RPMI8226 (cell line): ENCODE data around the gene FADS1.
A peak's percentile ranks its signal among the peaks of the same experiment; 100 is the strongest.

Experiments used
- DNase-seq: peaks from one replicate; pipeline ENCODE4 v3.0.0-alpha.2; 2015

Gene FADS1

DNA sequence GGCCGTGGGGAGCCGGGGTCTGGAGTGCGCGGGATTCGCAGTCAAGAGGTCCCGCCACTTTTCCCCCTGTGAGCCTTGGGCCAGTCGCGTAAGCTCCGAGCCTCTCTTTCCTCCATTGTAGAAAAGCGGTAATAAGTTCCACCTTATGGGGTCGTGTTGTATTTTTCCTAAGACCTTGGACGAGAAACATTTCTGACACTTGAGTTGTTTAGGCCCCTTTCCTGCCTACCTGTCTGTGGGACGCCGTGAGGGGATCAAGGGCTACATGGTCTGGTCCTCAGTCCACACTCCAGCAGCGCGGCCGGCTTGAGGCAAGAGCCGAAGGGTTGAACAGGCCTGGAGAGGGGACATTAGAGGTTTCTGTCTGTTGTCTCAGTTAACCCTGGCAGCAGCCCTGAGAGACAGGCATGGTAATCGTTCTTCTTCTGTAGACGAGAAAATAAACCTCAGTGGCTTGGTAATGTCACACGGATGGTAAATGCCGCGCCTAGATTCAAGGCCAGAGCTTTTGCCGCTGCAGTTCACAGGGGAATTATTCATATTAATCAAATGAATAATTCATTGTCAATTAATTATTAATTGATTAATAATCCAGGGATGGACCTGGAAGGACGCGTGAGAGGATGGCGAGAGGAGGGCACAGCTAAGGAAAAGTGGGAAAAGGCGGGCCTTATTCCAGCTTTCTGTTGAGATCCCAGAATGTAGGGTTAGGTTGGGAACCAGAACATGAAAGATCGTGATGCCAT lies 23.5 kb downstream of the FADS1 start:
- DNase-seq = peak; percentile 41

- DNase-seq = peak; percentile 97
These were observed 24.3 kb downstream of the FADS1 start, which contains the start of the genes FEN1 and TMEM258 for GRCh38 chr11:61792310-61793082. Gene FEN1, plus strand, starts transcription at chr11:61792911. Its CDS starts 2,451 bp downstream, at chr11:61795362. Gene TMEM258, minus strand, starts transcription at chr11:61792599. Its CDS starts 41 bp downstream, at chr11:61792558.

DNA sequence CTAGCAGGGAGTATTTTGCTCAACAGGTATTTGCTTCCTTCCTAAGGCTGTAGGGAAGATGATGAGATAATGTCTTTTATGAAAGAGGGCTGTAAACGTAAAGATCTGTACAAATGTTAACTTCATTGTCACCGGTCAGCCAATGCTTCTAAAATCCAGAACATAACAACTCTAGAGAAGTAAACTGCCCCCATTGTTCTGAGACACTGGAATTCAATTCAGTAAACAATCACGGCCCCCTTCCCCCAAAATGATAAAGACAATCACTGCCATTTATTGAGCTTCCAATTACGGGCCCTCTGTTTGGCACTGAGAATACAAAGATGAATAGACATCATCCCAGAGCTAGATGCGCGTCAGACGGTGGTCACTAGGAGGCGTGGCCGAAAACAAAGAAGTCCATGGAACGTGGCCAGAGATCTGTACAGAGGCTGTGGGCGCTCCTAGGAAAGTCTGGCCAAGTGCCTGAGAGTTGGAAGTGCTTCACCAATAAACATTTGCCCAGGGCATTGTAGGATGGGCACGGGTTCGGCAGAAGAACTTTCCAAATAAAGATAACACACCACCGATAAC lies 25.0 kb downstream of the FADS1 start:
- DNase-seq = peak; percentile 85

- DNase-seq = peak; percentile 62
These were observed 28.8 kb downstream of the FADS1 start for GRCh38 chr11:61787928-61788491.

GRCh38 chr11:61785837-61786402 lies 30.9 kb downstream of the FADS1 start:
- no peak for DNase-seq

DNA sequence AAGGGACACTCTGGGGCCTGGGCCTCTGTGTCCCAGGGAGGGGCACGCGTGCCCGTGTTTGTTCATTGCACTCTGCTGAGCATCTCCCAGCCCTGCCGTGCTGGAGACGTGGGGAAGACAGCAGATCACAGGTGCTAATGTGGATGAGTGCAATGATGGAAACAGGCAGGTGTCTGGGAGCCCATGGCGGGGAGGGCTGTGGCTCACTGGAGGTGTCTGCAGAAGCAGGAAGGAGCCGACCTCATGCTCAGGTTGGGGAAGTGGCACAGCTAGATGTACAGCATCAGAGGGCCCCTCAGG lies 32.3 kb downstream of the FADS1 start:
- DNase-seq = no peak

GRCh38 chr11:61783717-61784505 lies 32.9 kb downstream of the FADS1 start:
- DNase-seq = no peak

GRCh38 chr11:61782841-61783240 lies 34.0 kb downstream of the FADS1 start:
- no peak for DNase-seq

- no peak for DNase-seq
These were observed 34.5 kb downstream of the FADS1 start for GRCh38 chr11:61782299-61782698.

DNA sequence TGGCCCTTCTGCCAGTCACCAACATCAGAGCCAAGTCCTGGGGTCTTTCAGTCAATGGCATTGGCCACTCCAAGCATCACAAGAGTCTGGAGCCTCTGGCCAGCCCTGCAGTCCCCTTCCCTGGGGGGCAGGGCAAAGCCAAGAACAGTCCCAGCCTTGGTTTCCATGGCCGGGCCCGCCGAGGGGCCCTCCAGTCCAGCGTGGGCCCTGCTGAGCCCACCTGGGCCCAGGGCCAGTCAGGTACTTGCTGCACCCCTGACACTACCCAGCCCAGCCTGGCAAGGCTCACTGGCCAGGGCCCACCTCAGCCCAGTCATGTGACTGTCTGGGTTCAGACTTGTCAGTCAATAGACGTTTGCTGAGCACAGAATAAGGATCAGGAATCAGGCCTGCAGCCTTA lies 35.2 kb downstream of the FADS1 start:
- no peak for DNase-seq

DNA sequence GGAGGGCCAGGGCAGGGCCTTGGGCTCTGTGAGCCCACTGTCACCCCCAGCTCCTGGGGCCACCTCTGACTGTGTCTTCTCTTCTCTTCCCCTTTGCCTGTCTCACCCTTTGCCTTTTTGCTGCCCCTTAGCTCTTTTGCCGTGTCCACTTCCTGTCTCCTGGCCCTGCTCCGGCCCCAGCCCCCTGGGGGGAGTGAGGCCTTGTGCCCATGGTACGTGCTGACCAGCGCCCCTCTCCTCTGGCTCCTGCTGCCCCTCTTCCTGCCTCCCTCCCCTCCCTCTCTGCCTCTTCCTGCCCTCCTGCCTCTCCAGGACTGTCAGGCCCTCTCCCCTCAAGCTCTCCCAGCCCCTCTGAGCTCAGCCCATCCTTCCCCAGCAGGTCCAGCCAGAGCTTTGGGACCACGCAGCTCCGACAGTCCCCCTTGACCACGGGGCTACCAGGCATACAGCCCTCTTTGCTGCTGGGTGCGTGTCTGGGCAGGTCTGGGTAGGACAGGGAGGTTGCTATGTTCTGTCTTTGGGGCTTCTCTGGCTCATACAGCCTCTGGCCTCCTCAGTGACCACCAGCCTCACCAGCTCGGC lies 36.1 kb downstream of the FADS1 start:
- no peak for DNase-seq

GRCh38 chr11:61779666-61780525 lies 36.9 kb downstream of the FADS1 start:
- DNase-seq = no peak

DNA sequence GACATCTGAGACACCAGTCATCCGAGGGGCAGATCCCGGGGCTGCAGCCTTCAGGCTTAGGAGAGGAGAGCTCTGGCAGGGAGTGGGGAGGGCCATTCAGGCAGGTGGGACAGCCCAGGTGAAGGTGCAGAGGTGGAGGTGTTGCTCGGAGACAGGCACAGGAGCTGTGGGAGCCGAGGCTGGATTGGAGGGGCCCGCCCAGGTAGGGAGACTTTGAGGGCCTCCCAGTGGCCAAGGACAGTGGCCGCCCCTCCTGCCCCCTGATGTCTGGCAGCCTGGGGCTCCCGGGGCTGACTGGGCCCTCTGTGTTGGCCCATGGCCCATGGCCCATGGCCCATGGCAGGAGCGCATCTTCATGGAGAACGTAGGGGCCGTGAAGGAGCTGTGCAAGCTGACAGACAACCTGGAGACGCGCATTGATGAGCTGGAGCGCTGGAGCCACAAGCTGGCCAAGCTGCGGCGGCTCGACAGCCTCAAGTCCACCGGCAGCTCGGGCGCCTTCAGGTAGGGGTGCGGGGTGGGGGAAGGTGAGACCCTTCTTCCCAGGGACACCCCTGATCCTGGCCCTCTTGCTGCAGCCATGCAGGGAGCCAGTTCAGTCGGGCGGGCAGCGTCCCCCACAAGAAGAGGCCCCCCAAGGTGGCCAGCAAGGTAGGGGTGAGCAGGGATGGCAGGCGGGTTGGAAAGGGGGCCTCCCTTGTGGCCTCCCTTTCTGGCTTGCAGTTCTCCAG lies 37.7 kb downstream of the FADS1 start:
- no peak for DNase-seq

DNA sequence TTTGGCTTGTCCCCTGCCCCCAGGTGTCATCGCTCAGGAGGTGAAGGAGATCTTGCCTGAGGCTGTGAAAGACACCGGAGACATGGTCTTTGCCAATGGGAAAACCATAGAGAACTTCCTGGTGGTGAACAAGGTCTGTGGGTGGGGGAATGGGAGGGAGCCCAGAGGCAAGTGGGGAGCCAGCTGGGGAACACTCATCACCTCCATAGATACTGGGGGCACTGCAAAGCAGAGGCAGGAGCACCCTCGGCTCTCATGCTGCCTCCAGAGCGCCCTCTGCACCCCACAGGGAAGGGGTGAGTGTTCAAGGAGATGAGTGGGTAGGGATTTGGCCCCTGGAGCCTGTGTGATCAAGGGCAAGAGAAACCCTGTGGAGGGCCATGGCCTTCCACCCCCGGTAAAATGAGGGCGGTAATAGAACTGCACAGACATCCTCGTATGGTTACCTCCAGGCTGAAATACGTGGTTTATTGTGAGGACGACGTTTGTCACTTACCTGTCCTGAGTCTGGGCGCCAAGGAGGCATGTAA lies 38.4 kb downstream of the FADS1 start:
- no peak for DNase-seq

GRCh38 chr11:61777234-61778090 lies 39.3 kb downstream of the FADS1 start:
- peak; percentile 69 for DNase-seq

GRCh38 chr11:61776561-61777075 lies 40.2 kb downstream of the FADS1 start:
- DNase-seq = peak; percentile 88

DNA sequence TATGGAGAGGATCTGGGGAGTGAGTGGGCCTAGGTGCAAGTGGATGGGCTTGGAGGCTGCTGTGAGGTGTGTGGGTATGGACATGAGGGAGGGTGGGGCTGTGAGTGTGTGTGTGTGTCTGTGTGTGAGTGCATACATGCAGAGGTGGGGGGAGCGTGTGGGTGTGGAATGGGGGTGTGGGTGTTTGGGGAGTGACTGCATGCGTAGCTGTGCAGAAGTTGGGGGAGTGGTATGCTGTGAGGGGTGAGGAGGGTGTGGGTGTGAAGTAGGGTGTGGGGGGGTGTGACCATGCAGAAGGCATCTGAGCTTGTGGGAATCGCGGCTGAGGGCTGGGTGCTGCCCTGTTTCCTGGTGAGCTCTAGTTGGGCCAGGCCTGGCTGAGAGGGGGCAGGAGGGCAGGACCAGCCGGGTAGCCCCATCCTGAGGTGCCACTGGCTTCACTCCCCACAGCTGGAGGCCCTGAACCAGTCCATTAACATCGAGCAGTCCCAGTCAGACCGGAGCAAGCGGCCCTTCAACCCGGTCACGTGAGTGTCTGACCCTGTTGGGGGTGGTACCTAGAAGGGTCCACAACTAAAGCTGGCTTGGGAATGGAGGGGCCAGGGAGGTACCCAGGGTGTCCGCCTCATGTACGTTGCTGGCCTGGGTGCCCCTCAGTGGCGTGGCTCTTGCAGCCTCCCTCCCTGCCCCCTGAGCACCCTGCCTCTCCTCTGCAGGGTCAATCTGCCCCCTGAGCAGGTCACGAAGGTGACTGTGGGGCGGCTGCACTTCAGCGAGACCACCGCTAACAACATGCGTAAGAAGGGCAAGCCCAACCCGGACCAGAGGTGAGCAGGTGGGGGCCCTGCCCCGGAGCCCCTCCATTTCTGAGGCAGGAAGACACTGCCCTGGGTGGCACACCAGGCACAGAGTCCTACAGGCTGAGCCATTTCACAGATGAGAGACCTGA lies 40.9 kb downstream of the FADS1 start:
- no peak for DNase-seq

DNA sequence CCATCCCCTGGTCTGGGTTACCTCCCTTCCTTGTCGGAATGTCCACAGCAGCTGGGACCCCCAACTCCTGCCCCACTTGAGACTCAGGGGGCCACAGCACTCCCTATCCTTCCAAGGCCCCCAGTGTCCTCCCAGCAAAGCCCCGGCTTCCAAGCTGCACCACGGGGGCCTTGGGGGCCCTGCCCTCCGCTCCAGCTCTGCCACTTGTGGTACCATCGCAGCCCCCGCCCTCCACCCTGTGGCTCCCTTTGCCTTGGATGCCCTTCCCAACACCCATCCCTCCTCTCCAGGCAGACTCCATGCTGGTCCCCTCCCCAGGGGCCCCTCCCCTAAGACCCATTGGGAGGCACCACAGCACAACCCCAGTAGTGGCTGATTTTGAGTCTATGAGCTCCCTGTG lies 41.7 kb downstream of the FADS1 start:
- no peak for DNase-seq
